Brain pericyte (primary cell): ENCODE data around the gene INTS11.

Experiments used
- DNase-seq: peaks from one replicate; pipeline ENCODE4 v3.0.0-alpha.2; 2012; ENCODE audit warnings: low read depth, low spot score

The INTS11 gene

GRCh38 chr1:1299686-1300351 lies 24.6 kb downstream of the INTS11 start:
- no peak for DNase-seq

GRCh38 chr1:1298861-1299685 lies 25.4 kb downstream of the INTS11 start:
- no peak for DNase-seq

GRCh38 chr1:1297802-1298424 lies 26.5 kb downstream of the INTS11 start:
- DNase-seq = no peak

GRCh38 chr1:1296070-1297061 lies 28.1 kb downstream of the INTS11 start:
- no peak for DNase-seq

GRCh38 chr1:1295154-1295923 lies 29.1 kb downstream of the INTS11 start:
- no peak for DNase-seq

- no peak for DNase-seq
Measured at GRCh38 chr1:1294250-1294890, 30.1 kb downstream of the INTS11 start.

- no peak for DNase-seq
Measured at GRCh38 chr1:1293263-1294249, 30.9 kb downstream of the INTS11 start.

GRCh38 chr1:1292851-1293250 lies 31.6 kb downstream of the INTS11 start:
- no peak for DNase-seq

GRCh38 chr1:1292442-1292779 lies 32.0 kb downstream of the INTS11 start:
- no peak for DNase-seq

GRCh38 chr1:1291548-1292441 lies 32.7 kb downstream of the INTS11 start:
- no peak for DNase-seq

GRCh38 chr1:1291023-1291528 lies 33.4 kb downstream of the INTS11 start:
- DNase-seq = no peak

- no peak for DNase-seq
Measured at GRCh38 chr1:1290238-1290731, 34.2 kb downstream of the INTS11 start.

- no peak for DNase-seq
Measured at GRCh38 chr1:1287288-1288110, 37.0 kb downstream of the INTS11 start.

GRCh38 chr1:1286313-1287261 lies 37.9 kb downstream of the INTS11 start:
- no peak for DNase-seq

- DNase-seq = no peak
Measured at GRCh38 chr1:1285611-1286311, 38.7 kb downstream of the INTS11 start.
